ENCODE data around the gene ANKRD44. TPM values are rescaled to one million over a fixed set of nuclear protein-coding genes. Genes with fewer than 3 reads are reported as not detected.

ANKRD44 gene
- total RNA-seq, 1 experiment from 2014 or later, result 7.8 TPM

- ATAC-seq (no peak), DNase-seq (ENCODE audit: low read depth, low spot score) (no peak)
- no TSS peak for BruUV-seq (replicated peaks)
- ChIA-PET POLR2A (no interaction called here), CTCF (no interaction called here)
- TF ChIP-seq SIN3A (IDR thresholded peaks at IDR 0.05; ENCODE audit: borderline replicate concordance, insufficient read depth, low read depth, low read length), result no peak
- intact Hi-C loops (cut with micrococcal nuclease; ENCODE audit: unreplicated experiment), result no loop called here
- Histone ChIP-seq H3K27me3 (ENCODE audit: control insufficient read depth, insufficient read depth, low read length) (no peaks in the 10 kb centered on the region), H3K27ac (ENCODE audit: low read length) (no peak overlapping the region), H3K4me1 (ENCODE audit: control insufficient read depth, insufficient read depth, low read length) (no peaks in the 10 kb centered on the region), H3K9me3 (ENCODE audit: control insufficient read depth, insufficient read depth, low read depth, low read length) (no peaks in the 10 kb centered on the region), H3K36me3 (ENCODE audit: control insufficient read depth, insufficient read depth, low read length) (no peaks in the 10 kb centered on the region), H3K4me3 (ENCODE audit: low read depth in 2 of 2, low read length in 2 of 2) (no peak overlapping the region)
- in situ Hi-C loops (cut with HindIII; ENCODE audit: low pct_unique_long_range_greater_than_20kb, low sequenced_read_pairs), result no loop called here
These were observed 67.9 kb downstream of the ANKRD44 start for GRCh38 chr2:197242719-197243118.

GRCh38 chr2:197241596-197241995 lies 69.0 kb downstream of the ANKRD44 start:
- intact Hi-C loops (cut with micrococcal nuclease; ENCODE audit: unreplicated experiment) (no loop called here), in situ Hi-C loops (cut with HindIII; ENCODE audit: low pct_unique_long_range_greater_than_20kb, low sequenced_read_pairs) (no loop called here)
- TF ChIP-seq CTCF (IDR thresholded peaks at IDR 0.05) (no peak), POLR2AphosphoS5 (IDR thresholded peaks at IDR 0.05; ENCODE audit: low read depth, low read length) (no peak), TCF7L2 (IDR thresholded peaks at IDR 0.05; ENCODE audit: low read depth, low read length) (no peak), SIN3A (IDR thresholded peaks at IDR 0.05; ENCODE audit: borderline replicate concordance, insufficient read depth, low read depth, low read length) (no peak)
- TF ChIP-seq, protein P1, sequence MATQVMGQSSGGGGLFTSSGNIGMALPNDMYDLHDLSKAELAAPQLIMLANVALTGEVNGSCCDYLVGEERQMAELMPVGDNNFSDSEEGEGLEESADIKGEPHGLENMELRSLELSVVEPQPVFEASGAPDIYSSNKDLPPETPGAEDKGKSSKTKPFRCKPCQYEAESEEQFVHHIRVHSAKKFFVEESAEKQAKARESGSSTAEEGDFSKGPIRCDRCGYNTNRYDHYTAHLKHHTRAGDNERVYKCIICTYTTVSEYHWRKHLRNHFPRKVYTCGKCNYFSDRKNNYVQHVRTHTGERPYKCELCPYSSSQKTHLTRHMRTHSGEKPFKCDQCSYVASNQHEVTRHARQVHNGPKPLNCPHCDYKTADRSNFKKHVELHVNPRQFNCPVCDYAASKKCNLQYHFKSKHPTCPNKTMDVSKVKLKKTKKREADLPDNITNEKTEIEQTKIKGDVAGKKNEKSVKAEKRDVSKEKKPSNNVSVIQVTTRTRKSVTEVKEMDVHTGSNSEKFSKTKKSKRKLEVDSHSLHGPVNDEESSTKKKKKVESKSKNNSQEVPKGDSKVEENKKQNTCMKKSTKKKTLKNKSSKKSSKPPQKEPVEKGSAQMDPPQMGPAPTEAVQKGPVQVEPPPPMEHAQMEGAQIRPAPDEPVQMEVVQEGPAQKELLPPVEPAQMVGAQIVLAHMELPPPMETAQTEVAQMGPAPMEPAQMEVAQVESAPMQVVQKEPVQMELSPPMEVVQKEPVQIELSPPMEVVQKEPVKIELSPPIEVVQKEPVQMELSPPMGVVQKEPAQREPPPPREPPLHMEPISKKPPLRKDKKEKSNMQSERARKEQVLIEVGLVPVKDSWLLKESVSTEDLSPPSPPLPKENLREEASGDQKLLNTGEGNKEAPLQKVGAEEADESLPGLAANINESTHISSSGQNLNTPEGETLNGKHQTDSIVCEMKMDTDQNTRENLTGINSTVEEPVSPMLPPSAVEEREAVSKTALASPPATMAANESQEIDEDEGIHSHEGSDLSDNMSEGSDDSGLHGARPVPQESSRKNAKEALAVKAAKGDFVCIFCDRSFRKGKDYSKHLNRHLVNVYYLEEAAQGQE (IDR thresholded peaks at IDR 0.05; ENCODE audit: insufficient read depth in 1 of 2, low read depth in 2 of 2, low read length in 1 of 2), result no peak
- CTCF ChIA-PET, result no interaction called here
- ATAC-seq, result no peak
- POLR2A ChIA-PET, result no interaction called here
- Histone ChIP-seq H3K9me3 (ENCODE audit: control insufficient read depth, insufficient read depth, low read depth, low read length) (no peaks in the 10 kb centered on the region), H3K27ac (ENCODE audit: low read length) (no peak overlapping the region), H3K27me3 (ENCODE audit: control insufficient read depth, insufficient read depth, low read length) (no peaks in the 10 kb centered on the region), H3K36me3 (ENCODE audit: control insufficient read depth, insufficient read depth, low read length) (no peaks in the 10 kb centered on the region), H3K4me3 (ENCODE audit: low read depth in 2 of 2, low read length in 2 of 2) (no peak overlapping the region), H3K4me1 (ENCODE audit: control insufficient read depth, insufficient read depth, low read length) (no peaks in the 10 kb centered on the region)
- no TSS peak for BruUV-seq (replicated peaks)
- DNase-seq (ENCODE audit: low read depth, low spot score), result no peak

DNA sequence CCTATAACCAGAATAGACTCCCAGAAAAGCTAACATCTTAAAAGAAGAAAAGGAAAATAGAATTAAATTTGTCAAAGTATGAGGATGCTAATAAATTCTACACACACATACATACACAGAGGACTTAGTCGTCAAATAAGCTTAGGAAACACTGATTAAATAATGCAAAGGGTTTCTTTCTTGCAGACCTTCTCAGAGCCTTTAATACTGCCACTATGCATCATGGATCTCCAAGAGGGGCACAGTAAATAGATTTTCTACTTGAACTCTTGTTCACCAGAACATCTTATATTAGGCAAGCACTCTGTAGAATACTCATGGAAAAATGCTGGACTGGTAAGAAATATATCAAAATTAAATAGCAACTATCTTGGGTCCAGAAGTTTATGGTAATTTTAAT lies 69.4 kb downstream of the ANKRD44 start:
- Histone ChIP-seq H3K4me3 (ENCODE audit: low read depth in 2 of 2, low read length in 2 of 2) (no peak overlapping the region), H3K9me3 (ENCODE audit: control insufficient read depth, insufficient read depth, low read depth, low read length) (no peaks in the 10 kb centered on the region), H3K27me3 (ENCODE audit: control insufficient read depth, insufficient read depth, low read length) (no peaks in the 10 kb centered on the region), H3K36me3 (ENCODE audit: control insufficient read depth, insufficient read depth, low read length) (no peaks in the 10 kb centered on the region), H3K4me1 (ENCODE audit: control insufficient read depth, insufficient read depth, low read length) (no peaks in the 10 kb centered on the region), H3K27ac (ENCODE audit: low read length) (no peak overlapping the region)
- CTCF ChIA-PET, result no interaction called here
- DNase-seq (ENCODE audit: low read depth, low spot score) (no peak), ATAC-seq (no peak)
- TF ChIP-seq SIN3A (IDR thresholded peaks at IDR 0.05; ENCODE audit: borderline replicate concordance, insufficient read depth, low read depth, low read length) (no peak), TCF7L2 (IDR thresholded peaks at IDR 0.05; ENCODE audit: low read depth, low read length) (no peak), POLR2AphosphoS5 (IDR thresholded peaks at IDR 0.05; ENCODE audit: low read depth, low read length) (no peak), CTCF (IDR thresholded peaks at IDR 0.05) (no peak)
- TF ChIP-seq, protein P1 (IDR thresholded peaks at IDR 0.05; ENCODE audit: insufficient read depth in 1 of 2, low read depth in 2 of 2, low read length in 1 of 2), result no peak
- intact Hi-C loops (cut with micrococcal nuclease; ENCODE audit: unreplicated experiment) (no loop called here), in situ Hi-C loops (cut with HindIII; ENCODE audit: low pct_unique_long_range_greater_than_20kb, low sequenced_read_pairs) (no loop called here)
- POLR2A ChIA-PET, result no interaction called here
- BruUV-seq (replicated peaks), result no TSS peak
